BJ (cell line): Measurements from ENCODE around the gene DSCAML1. TPM values are rescaled to one million over a fixed set of nuclear protein-coding genes. Genes with fewer than 3 reads are reported as not detected.

Experiments
- CTCF ChIA-PET: fragments of 350-600 bp; formaldehyde crosslinking; extraction: SDS; loops from one replicate; lab custom pipeline; 2021; ENCODE audit warnings: antibody characterized with exemption, inconsistent platforms; lab: Yijun Ruan, JAX
- POLR2A ChIA-PET: fragments of 300-600 bp; sonication (Branson Sonifier 250); formaldehyde crosslinking; extraction: SDS; loops from one replicate; lab custom pipeline; 2021; ENCODE audit warnings: antibody characterized with exemption; lab: Charles Lee
- DNase-seq: peaks from one replicate; pipeline ENCODE4 v3.0.0-alpha.2; 2011; ENCODE audit warnings: low read depth
- H3K27me3 ChIP-seq: 2 replicates; pipeline ENCODE4 v1.6.0; 2011; ENCODE audit warnings: low read length; ENCODE audit not compliant: control insufficient read depth, insufficient read depth
- H3K36me3 ChIP-seq: 2 replicates; pipeline ENCODE4 v1.5.1; 2011; ENCODE audit warnings: low read length; ENCODE audit not compliant: control insufficient read depth, insufficient read depth
- H3K4me3 ChIP-seq: 2 replicates; pipeline ENCODE4 v1.5.1; 2011; ENCODE audit warnings: low read depth, mild to moderate bottlenecking, control low read depth, low read length
- polyA plus RNA-seq: library from polyadenylated mRNA; depleted of rRNA; stranded (reverse); fragments of >200 nt; gene quantifications from 2 replicates; pipeline ENCODE4 v1.2.3, GENCODE V29; 2011
- TF ChIP-seq, protein P1 (sequence below): IDR thresholded peaks from 2 replicates; pipeline ENCODE4 v1.5.1; 2011; ENCODE audit warnings: low read depth, mild to moderate bottlenecking, control low read depth, inconsistent platforms, low read length, moderate library complexity; ENCODE audit not compliant: insufficient read depth

Gene DSCAML1
- polyA plus RNA-seq, 1 experiment: not detected

DNA sequence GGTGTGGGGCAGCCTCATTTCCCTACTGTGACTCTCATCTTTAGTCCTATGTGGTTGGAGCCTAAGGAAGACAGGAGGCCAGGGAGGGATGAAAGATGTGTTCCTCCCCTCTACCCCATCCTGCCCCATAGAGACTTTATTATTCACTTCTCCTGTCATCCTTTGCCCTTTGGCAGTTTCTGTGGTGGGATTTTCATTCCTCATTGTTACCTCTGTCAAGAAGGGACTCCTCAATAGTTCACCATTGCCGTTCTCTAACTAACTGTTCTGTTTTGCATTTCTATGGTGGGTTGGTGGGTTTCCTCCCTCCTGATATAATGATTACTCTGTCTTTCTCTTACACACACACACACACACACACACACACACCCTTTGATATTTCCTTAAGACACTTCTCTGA, 202.3 kb downstream of the DSCAML1 start:
- Histone ChIP-seq H3K27me3 (no peaks in the 10 kb centered on the region; the same call in 1 of the 2 replicates), H3K4me3 (no peak overlapping the region), H3K36me3 (no peaks in the 10 kb centered on the region)
- POLR2A ChIA-PET: no interaction called here
- no peak for DNase-seq
- TF ChIP-seq, protein P1, sequence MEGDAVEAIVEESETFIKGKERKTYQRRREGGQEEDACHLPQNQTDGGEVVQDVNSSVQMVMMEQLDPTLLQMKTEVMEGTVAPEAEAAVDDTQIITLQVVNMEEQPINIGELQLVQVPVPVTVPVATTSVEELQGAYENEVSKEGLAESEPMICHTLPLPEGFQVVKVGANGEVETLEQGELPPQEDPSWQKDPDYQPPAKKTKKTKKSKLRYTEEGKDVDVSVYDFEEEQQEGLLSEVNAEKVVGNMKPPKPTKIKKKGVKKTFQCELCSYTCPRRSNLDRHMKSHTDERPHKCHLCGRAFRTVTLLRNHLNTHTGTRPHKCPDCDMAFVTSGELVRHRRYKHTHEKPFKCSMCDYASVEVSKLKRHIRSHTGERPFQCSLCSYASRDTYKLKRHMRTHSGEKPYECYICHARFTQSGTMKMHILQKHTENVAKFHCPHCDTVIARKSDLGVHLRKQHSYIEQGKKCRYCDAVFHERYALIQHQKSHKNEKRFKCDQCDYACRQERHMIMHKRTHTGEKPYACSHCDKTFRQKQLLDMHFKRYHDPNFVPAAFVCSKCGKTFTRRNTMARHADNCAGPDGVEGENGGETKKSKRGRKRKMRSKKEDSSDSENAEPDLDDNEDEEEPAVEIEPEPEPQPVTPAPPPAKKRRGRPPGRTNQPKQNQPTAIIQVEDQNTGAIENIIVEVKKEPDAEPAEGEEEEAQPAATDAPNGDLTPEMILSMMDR: no peak
- CTCF ChIA-PET: no interaction called here

DNA sequence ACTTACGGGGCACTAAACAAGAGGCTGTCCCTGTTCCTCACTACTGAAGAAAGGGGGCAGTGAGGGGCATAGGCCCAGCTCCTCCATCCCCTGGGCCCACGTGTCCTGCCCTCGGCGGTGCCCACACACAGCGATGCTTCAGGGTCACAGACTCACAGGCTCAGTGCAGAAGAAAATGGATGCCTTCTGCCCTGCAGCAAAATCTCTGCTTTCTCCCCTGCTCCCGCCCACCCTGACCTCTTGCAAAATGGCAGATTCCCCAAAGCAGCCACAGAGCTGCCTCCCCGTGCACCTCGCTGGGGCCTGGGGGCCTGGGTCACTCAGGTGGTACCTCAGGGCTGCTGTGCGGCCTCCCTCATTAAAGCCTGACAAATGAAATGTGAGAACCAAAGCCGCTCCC, 204.0 kb downstream of the DSCAML1 start:
- Histone ChIP-seq H3K27me3 (peaks cover 4% of the 10 kb centered on the region; the same call in 1 of the 2 replicates), H3K36me3 (no peaks in the 10 kb centered on the region), H3K4me3 (no peak overlapping the region)
- TF ChIP-seq, protein P1: no peak
- CTCF ChIA-PET: no interaction called here
- POLR2A ChIA-PET: no interaction called here
- no peak for DNase-seq

DNA sequence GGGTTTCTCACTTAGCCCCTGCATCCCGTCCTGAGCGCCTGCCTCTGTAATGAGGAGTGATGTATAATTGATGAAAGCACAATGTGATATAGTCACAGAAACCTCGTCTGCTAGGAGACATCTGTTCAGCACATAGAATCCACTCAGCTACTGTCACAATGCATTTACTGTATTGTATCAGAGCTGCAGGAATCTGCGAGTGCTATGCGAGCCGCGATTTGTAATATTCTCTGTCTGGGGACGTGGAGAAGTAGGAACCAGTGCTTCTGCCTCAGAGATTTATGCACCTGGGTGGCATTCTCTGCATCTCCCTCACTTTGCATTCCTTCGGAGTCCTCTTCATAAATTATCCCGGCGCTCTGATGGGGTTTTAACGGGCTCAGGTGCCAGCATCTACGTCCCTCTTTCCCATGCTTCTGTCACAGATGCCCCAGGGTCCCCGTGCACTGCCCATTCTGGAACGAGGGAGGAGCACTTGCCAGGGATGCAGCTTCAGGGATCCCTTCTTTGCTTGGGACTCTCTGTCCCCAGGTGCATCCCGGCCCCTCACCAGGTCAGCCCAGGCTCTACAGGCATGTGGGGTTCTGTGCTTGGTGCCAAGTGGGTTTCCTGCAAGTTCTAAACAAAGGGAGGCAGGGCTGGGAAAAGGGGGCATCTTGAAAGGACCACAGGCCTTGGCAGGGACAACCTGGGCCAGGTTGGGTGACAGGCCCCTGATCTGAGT, 205.5 kb downstream of the DSCAML1 start:
- Histone ChIP-seq H3K27me3 (peaks cover 4% of the 10 kb centered on the region; the same call in 1 of the 2 replicates), H3K4me3 (no peak overlapping the region), H3K36me3 (no peaks in the 10 kb centered on the region)
- TF ChIP-seq, protein P1: no peak
- ChIA-PET POLR2A (no interaction called here), CTCF (interaction anchor here (1.2 kb wide), 1 partner anchor 165 kb away, joined by 3 read pairs; no protein-coding TSS in a partner anchor)
- DNase-seq: no peak

DNA sequence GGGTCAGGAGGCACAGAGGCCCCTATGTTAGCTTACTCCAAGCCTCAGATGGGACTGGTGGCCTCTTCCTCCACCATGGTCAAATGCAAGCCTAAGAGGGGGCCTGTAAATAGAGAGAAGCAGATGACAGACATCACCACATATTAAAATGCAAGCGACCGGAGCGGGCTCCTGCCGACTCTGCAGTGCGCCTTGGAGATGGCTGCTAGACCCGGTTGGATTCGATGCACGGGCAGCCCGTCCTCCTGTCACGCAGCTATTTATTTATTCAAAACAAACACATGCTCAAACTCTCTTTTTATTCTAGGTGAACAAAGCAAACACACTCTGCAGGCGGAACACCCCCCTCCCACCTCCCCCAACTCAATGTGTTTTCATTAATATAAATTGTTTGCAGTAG, 208.0 kb downstream of the DSCAML1 start:
- H3K36me3 ChIP-seq: no peaks in the 10 kb centered on the region
- CTCF ChIA-PET: no interaction called here
- H3K27me3 ChIP-seq: peaks cover 7% of the 10 kb centered on the region; the same call in 1 of the 2 replicates
- DNase-seq: no peak
- TF ChIP-seq, protein P1: no peak
- no peak overlapping the region for H3K4me3 ChIP-seq
- POLR2A ChIA-PET: no interaction called here

DNA sequence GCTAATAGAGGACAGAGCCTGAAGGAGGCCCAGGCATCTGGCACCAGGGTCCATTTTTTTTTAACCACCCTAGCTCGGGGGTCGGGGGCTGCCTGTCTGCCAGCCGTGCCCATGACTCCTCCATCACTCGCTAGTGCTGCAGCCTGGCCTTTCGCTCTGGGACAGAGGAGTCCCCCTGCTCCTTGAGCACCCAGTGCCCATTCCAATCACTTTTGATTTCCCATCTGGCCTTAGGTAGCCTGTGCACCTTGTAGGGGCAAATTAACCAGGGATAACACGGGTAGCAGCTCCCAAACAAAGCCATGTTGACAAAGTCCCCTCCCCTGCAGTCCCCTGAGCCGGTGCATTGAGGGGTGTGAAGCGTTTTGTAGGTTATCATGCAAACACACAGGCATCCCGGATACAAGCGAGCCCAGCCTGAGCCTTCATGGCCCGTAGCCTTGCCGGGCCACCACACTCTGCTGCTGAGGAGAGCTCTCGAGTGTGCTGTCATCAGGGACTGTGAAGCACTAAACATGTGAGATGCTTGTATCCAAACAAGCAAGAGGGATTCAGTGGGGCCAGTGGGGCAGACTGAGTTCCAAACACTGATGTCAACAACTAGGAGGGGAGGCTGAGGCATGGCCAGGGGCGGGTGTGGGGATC, 208.7 kb downstream of the DSCAML1 start:
- CTCF ChIA-PET: no interaction called here

More for the DNA sequence above, 208.7 kb downstream of the DSCAML1 start:
- H3K27me3 ChIP-seq: peaks cover 7% of the 10 kb centered on the region; the same call in 1 of the 2 replicates
- POLR2A ChIA-PET: no interaction called here
- H3K4me3 ChIP-seq: no peak overlapping the region
- no peaks in the 10 kb centered on the region for H3K36me3 ChIP-seq
- DNase-seq: no peak
- TF ChIP-seq, protein P1: no peak
